Measurements from ENCODE around the gene SHB.

Gene SHB

DNA sequence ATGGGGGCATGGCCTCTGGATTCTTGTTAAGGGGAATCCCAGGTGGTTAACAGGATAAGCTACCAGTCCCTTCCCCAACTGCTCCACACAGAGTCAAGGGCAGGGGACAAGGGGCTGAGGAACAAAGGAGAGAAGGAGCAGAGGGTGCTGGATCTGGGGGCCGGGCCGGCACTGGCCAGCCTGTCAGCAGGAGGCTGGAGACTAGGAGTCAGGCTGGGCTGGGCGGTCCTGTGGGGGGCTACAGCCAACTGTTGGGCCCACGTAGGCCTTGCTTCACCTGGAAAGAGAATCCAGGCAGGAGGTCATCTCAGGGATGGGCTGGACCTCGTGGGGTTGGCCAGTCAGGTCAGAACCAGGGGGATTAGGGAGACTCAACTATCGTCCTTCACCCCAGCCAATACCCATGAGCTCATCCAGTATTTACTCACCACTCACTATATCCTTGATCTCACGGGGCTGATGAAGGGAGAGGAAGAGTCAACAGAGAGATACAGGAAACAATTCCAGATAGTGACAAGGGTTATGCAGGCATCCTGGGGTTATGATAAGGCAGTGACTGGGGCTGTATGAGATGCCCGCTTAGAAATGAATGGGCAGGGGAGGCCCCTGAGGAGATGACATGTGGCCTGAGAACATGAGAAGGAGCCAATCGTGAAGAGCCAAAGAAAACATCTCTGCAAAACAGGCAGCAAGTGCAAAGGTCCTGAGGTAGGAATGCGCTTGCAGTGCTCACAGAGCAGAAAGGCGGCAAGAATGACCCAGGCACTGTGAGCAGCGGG, 117.2 kb downstream of the SHB start:
- Histone ChIP-seq H3K27me3 (ENCODE audit: control insufficient read depth, insufficient read depth, low read length) (no peaks in the 10 kb centered on the region), H3K4me1 (ENCODE audit: control insufficient read depth, insufficient read depth, low read length) (no peaks in the 10 kb centered on the region), H3K27ac (ENCODE audit: low read depth, low read length) (no peak overlapping the region), H3K9ac (ENCODE audit: low read depth, low read length) (no peak overlapping the region), H3K36me3 (ENCODE audit: control insufficient read depth, insufficient read depth, low read length) (peaks cover 38% of the 10 kb centered on the region), H3K4me3 (ENCODE audit: low read depth, low read length) (no peak overlapping the region), H3K9me3 (ENCODE audit: control insufficient read depth, insufficient read depth, low read length) (no peaks in the 10 kb centered on the region)

GRCh38 chr9:37950561-37950960, 118.5 kb downstream of the SHB start:
- H3K4me1 ChIP-seq (ENCODE audit: control insufficient read depth, insufficient read depth, low read length) = no peaks in the 10 kb centered on the region
- no peak overlapping the region for H3K27ac ChIP-seq (ENCODE audit: low read depth, low read length)
- H3K27me3 ChIP-seq (ENCODE audit: control insufficient read depth, insufficient read depth, low read length) = no peaks in the 10 kb centered on the region
- peaks cover 45% of the 10 kb centered on the region for H3K36me3 ChIP-seq (ENCODE audit: control insufficient read depth, insufficient read depth, low read length)
- no peak overlapping the region for H3K4me3 ChIP-seq (ENCODE audit: low read depth, low read length)
- no peaks in the 10 kb centered on the region for H3K9me3 ChIP-seq (ENCODE audit: control insufficient read depth, insufficient read depth, low read length)
- no peak overlapping the region for H3K9ac ChIP-seq (ENCODE audit: low read depth, low read length)

GRCh38 chr9:37949576-37949975, 119.5 kb downstream of the SHB start:
- no peaks in the 10 kb centered on the region for H3K27me3 ChIP-seq (ENCODE audit: control insufficient read depth, insufficient read depth, low read length)
- peaks cover 8% of the 10 kb centered on the region; the same call in 1 of the 2 replicates for H3K4me1 ChIP-seq (ENCODE audit: control insufficient read depth, insufficient read depth, low read length)
- peaks cover 35% of the 10 kb centered on the region for H3K36me3 ChIP-seq (ENCODE audit: control insufficient read depth, insufficient read depth, low read length)
- no peak overlapping the region for H3K4me3 ChIP-seq (ENCODE audit: low read depth, low read length)
- no peak overlapping the region for H3K9ac ChIP-seq (ENCODE audit: low read depth, low read length)
- H3K27ac ChIP-seq (ENCODE audit: low read depth, low read length) = no peak overlapping the region
- H3K9me3 ChIP-seq (ENCODE audit: control insufficient read depth, insufficient read depth, low read length) = no peaks in the 10 kb centered on the region

DNA sequence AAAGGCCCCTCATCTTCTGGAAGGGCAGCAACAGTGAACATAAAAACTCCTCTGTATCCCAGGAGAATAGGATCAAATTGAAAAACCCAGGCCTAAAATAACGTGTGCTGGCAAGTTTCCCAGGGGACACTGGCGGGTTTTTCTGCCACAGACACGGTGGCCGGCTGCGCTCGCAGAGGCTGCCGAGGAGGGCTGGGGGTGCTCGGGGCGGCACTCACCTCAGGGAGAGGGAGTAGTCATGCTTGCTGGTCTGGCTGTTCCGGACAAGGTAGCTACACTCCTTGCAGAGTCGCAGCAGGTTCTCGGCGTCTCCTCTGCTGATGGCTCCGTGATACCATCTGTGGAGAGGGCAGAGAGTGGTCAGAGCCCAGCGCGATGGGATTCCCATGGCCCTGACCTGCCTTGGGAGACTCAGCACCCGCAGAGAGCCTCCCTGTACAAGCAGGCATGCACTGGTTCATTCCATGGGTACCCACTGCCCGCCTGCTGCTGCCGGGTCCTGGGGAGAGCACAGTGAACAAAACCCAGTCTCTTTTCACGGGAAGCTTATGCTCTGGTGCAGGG, 120.5 kb downstream of the SHB start:
- Histone ChIP-seq H3K36me3 (ENCODE audit: control insufficient read depth, insufficient read depth, low read length) (peaks cover 29% of the 10 kb centered on the region), H3K4me3 (ENCODE audit: low read depth, low read length) (no peak overlapping the region), H3K4me1 (ENCODE audit: control insufficient read depth, insufficient read depth, low read length) (peaks cover 10% of the 10 kb centered on the region; the same call in 1 of the 2 replicates), H3K9ac (ENCODE audit: low read depth, low read length) (no peak overlapping the region), H3K27me3 (ENCODE audit: control insufficient read depth, insufficient read depth, low read length) (no peaks in the 10 kb centered on the region), H3K9me3 (ENCODE audit: control insufficient read depth, insufficient read depth, low read length) (no peaks in the 10 kb centered on the region), H3K27ac (ENCODE audit: low read depth, low read length) (no peak overlapping the region)

- Histone ChIP-seq H3K9me3 (ENCODE audit: control insufficient read depth, insufficient read depth, low read length) (no peaks in the 10 kb centered on the region), H3K4me3 (ENCODE audit: low read depth, low read length) (no peak overlapping the region), H3K9ac (ENCODE audit: low read depth, low read length) (no peak overlapping the region), H3K27ac (ENCODE audit: low read depth, low read length) (no peak overlapping the region), H3K4me1 (ENCODE audit: control insufficient read depth, insufficient read depth, low read length) (peaks cover 15% of the 10 kb centered on the region; the same call in 1 of the 2 replicates), H3K36me3 (ENCODE audit: control insufficient read depth, insufficient read depth, low read length) (peaks cover 29% of the 10 kb centered on the region), H3K27me3 (ENCODE audit: control insufficient read depth, insufficient read depth, low read length) (no peaks in the 10 kb centered on the region)
Measured at GRCh38 chr9:37947977-37948376, 121.0 kb downstream of the SHB start.

DNA sequence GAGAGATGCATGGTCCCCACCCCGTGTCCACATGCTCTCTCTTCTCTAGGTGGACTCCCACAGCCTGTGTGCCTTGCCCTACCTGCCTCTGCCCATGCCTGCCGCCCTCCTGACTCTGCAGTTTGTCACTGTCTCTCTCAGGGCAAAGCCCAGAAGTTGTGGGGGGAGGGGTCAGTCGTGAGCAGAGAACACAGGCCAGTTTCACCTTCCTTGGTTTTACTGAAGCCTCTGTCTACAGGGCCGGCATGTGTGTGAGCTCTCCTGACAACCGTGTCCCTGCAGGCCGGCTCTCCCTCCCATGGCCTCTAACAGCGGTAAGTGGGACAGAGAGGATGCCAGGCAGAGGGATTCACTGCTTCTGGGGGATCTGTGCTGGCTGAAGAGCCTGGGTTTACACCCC, 121.6 kb downstream of the SHB start:
- no peak overlapping the region for H3K9ac ChIP-seq (ENCODE audit: low read depth, low read length)
- H3K4me3 ChIP-seq (ENCODE audit: low read depth, low read length) = no peak overlapping the region
- H3K4me1 ChIP-seq (ENCODE audit: control insufficient read depth, insufficient read depth, low read length) = peaks cover 15% of the 10 kb centered on the region; the same call in 1 of the 2 replicates
- peaks cover 29% of the 10 kb centered on the region for H3K36me3 ChIP-seq (ENCODE audit: control insufficient read depth, insufficient read depth, low read length)
- no peak overlapping the region for H3K27ac ChIP-seq (ENCODE audit: low read depth, low read length)
- H3K9me3 ChIP-seq (ENCODE audit: control insufficient read depth, insufficient read depth, low read length) = no peaks in the 10 kb centered on the region
- no peaks in the 10 kb centered on the region for H3K27me3 ChIP-seq (ENCODE audit: control insufficient read depth, insufficient read depth, low read length)

DNA sequence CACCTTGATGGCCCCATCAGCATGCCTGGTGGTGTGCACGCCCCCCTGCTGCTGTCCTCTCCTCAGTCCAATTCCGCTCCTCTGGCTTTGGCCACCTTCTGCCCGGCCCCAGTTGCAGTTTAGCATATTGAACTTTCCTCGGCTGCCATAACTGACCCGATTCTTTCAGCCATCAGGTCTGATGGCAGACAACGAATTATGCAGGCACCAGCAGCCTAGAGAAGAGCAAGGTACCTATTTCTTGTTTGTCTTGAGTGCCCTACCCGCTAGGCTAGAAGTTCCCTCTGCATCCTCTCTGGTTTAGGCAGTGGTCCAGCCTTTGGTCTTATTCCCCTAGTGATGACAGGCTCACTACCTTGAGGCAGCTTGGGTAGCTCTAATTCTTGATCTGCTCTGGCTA, 122.1 kb downstream of the SHB start:
- H3K4me1 ChIP-seq (ENCODE audit: control insufficient read depth, insufficient read depth, low read length) = peaks cover 15% of the 10 kb centered on the region; the same call in 1 of the 2 replicates
- no peaks in the 10 kb centered on the region for H3K27me3 ChIP-seq (ENCODE audit: control insufficient read depth, insufficient read depth, low read length)
- H3K27ac ChIP-seq (ENCODE audit: low read depth, low read length) = no peak overlapping the region
- no peak overlapping the region for H3K4me3 ChIP-seq (ENCODE audit: low read depth, low read length)
- no peak overlapping the region for H3K9ac ChIP-seq (ENCODE audit: low read depth, low read length)
- H3K36me3 ChIP-seq (ENCODE audit: control insufficient read depth, insufficient read depth, low read length) = peaks cover 29% of the 10 kb centered on the region
- no peaks in the 10 kb centered on the region for H3K9me3 ChIP-seq (ENCODE audit: control insufficient read depth, insufficient read depth, low read length)

- H3K4me3 ChIP-seq (ENCODE audit: low read depth, low read length) = no peak overlapping the region
- H3K27me3 ChIP-seq (ENCODE audit: control insufficient read depth, insufficient read depth, low read length) = no peaks in the 10 kb centered on the region
- peaks cover 15% of the 10 kb centered on the region; the same call in 1 of the 2 replicates for H3K4me1 ChIP-seq (ENCODE audit: control insufficient read depth, insufficient read depth, low read length)
- H3K9me3 ChIP-seq (ENCODE audit: control insufficient read depth, insufficient read depth, low read length) = no peaks in the 10 kb centered on the region
- H3K27ac ChIP-seq (ENCODE audit: low read depth, low read length) = no peak overlapping the region
- H3K9ac ChIP-seq (ENCODE audit: low read depth, low read length) = no peak overlapping the region
- peaks cover 29% of the 10 kb centered on the region for H3K36me3 ChIP-seq (ENCODE audit: control insufficient read depth, insufficient read depth, low read length)
Measured at GRCh38 chr9:37946041-37946440, 123.0 kb downstream of the SHB start.

GRCh38 chr9:37944671-37945481, 124.2 kb downstream of the SHB start:
- no peak overlapping the region for H3K27ac ChIP-seq (ENCODE audit: low read depth, low read length)
- no peaks in the 10 kb centered on the region for H3K9me3 ChIP-seq (ENCODE audit: control insufficient read depth, insufficient read depth, low read length)
- peaks cover 29% of the 10 kb centered on the region for H3K36me3 ChIP-seq (ENCODE audit: control insufficient read depth, insufficient read depth, low read length)
- no peak overlapping the region for H3K4me3 ChIP-seq (ENCODE audit: low read depth, low read length)
- H3K4me1 ChIP-seq (ENCODE audit: control insufficient read depth, insufficient read depth, low read length) = peaks cover 15% of the 10 kb centered on the region; the same call in 1 of the 2 replicates
- no peak overlapping the region for H3K9ac ChIP-seq (ENCODE audit: low read depth, low read length)
- H3K27me3 ChIP-seq (ENCODE audit: control insufficient read depth, insufficient read depth, low read length) = no peaks in the 10 kb centered on the region

- Histone ChIP-seq H3K27ac (ENCODE audit: low read depth, low read length) (no peak overlapping the region), H3K9ac (ENCODE audit: low read depth, low read length) (no peak overlapping the region), H3K36me3 (ENCODE audit: control insufficient read depth, insufficient read depth, low read length) (peaks cover 29% of the 10 kb centered on the region), H3K27me3 (ENCODE audit: control insufficient read depth, insufficient read depth, low read length) (no peaks in the 10 kb centered on the region), H3K9me3 (ENCODE audit: control insufficient read depth, insufficient read depth, low read length) (no peaks in the 10 kb centered on the region), H3K4me1 (ENCODE audit: control insufficient read depth, insufficient read depth, low read length) (peaks cover 15% of the 10 kb centered on the region; the same call in 1 of the 2 replicates), H3K4me3 (ENCODE audit: low read depth, low read length) (no peak overlapping the region)
Measured at GRCh38 chr9:37944266-37944650, 124.8 kb downstream of the SHB start.

Data from HUES48 (cell line).